GM12864 (cell line): ENCODE results near the gene SHROOM3.

ENCODE experiments used
- DNase-seq: peaks from one replicate; pipeline ENCODE4 v3.0.0-alpha.2; 2011; ENCODE audit warnings: low read depth
- H3K4me3 ChIP-seq: 2 replicates; pipeline ENCODE4 v1.5.1; 2011; ENCODE audit warnings: mild to moderate bottlenecking, low read depth, low read length, control low read depth
- CTCF ChIP-seq: IDR thresholded peaks from 2 replicates; pipeline ENCODE4 v1.5.1; 2011; ENCODE audit warnings: low read depth, mild to moderate bottlenecking, moderate library complexity, low read length, control low read depth, inconsistent platforms; ENCODE audit errors: missing control alignments

The SHROOM3 gene

GRCh38 chr4:76654084-76654483 is 219.1 kb downstream of the SHROOM3 start:
- no peak overlapping the region for H3K4me3 ChIP-seq
- TF ChIP-seq CTCF, result no peak
- DNase-seq, result no peak

GRCh38 chr4:76654791-76655190 is 219.8 kb downstream of the SHROOM3 start:
- TF ChIP-seq CTCF, result no peak
- DNase-seq, result no peak
- no peak overlapping the region for H3K4me3 ChIP-seq

- H3K4me3 ChIP-seq, result no peak overlapping the region
- DNase-seq, result no peak
- TF ChIP-seq CTCF, result no peak
Observed at GRCh38 chr4:76655566-76656479, 220.8 kb downstream of the SHROOM3 start.

GRCh38 chr4:76657443-76657842 is 222.4 kb downstream of the SHROOM3 start:
- no peak for TF ChIP-seq CTCF
- H3K4me3 ChIP-seq, result no peak overlapping the region
- DNase-seq, result no peak

- no peak for TF ChIP-seq CTCF
- DNase-seq, result no peak
- no peak overlapping the region for H3K4me3 ChIP-seq
Observed at GRCh38 chr4:76658231-76659102, 223.4 kb downstream of the SHROOM3 start.

- no peak overlapping the region for H3K4me3 ChIP-seq
- DNase-seq, result no peak
- no peak for TF ChIP-seq CTCF
Observed at GRCh38 chr4:76659103-76659490, 224.1 kb downstream of the SHROOM3 start.
